Progenitor cell of endocrine pancreas (in vitro differentiated cells): ENCODE results near the gene LYPD6B. TPM values are rescaled to one million over a fixed set of nuclear protein-coding genes. Genes with fewer than 3 reads are reported as not detected.
A peak's percentile ranks its signal among the peaks of the same experiment; 100 is the strongest.

Experiments used
- DNase-seq: peaks from one replicate; pipeline ENCODE4 v3.0.0; 2021; ENCODE audit warnings: low spot score; ENCODE audit not compliant: unreplicated experiment
- H3K27ac Mint-ChIP-seq: 2 replicates; pipeline ENCODE4 v1.8.0; 2021; ENCODE audit warnings: mild to moderate bottlenecking, moderate library complexity, mixed read lengths
- H3K27me3 Mint-ChIP-seq: 2 replicates; pipeline ENCODE4 v1.8.0; 2021; ENCODE audit warnings: mixed read lengths
- H3K36me3 Mint-ChIP-seq: 2 replicates; pipeline ENCODE4 v1.8.0; 2022; ENCODE audit warnings: mixed read lengths; ENCODE audit not compliant: insufficient read depth
- H3K4me1 Mint-ChIP-seq: 2 replicates; pipeline ENCODE4 v1.8.0; 2021; ENCODE audit warnings: low read depth, mixed read lengths
- H3K4me3 Mint-ChIP-seq: 2 replicates; pipeline ENCODE4 v1.8.0; 2021; ENCODE audit warnings: low read depth, mild to moderate bottlenecking, moderate library complexity, mixed read lengths
- H3K9me3 Mint-ChIP-seq: 2 replicates; pipeline ENCODE4 v1.8.0; 2021; ENCODE audit warnings: low read depth, mixed read lengths
- total RNA-seq: library from RNA; stranded (reverse); gene quantifications from 2 replicates; pipeline ENCODE4 v1.2.1, GENCODE V29; 2021
- TF ChIP-seq, protein P1 (sequence below): fragments of 200-600 bp; sonication (generic); IDR thresholded peaks from one replicate; pipeline ENCODE4 v1.5.0; 2021; ENCODE audit warnings: antibody characterized with exemption, mild to moderate bottlenecking; ENCODE audit not compliant: unreplicated experiment

The LYPD6B gene
- total RNA-seq, 1 donor from 2014 or later, result 140 TPM

GRCh38 chr2:149099298-149099697 is 60.8 kb downstream of the LYPD6B start:
- H3K27me3 Mint-ChIP-seq, result no peaks in the 10 kb centered on the region
- H3K9me3 Mint-ChIP-seq, result peaks cover 3% of the 10 kb centered on the region
- no peak overlapping the region for H3K27ac Mint-ChIP-seq
- H3K36me3 Mint-ChIP-seq, result peaks cover 14% of the 10 kb centered on the region
- H3K4me3 Mint-ChIP-seq, result no peak overlapping the region
- TF ChIP-seq, protein P1, sequence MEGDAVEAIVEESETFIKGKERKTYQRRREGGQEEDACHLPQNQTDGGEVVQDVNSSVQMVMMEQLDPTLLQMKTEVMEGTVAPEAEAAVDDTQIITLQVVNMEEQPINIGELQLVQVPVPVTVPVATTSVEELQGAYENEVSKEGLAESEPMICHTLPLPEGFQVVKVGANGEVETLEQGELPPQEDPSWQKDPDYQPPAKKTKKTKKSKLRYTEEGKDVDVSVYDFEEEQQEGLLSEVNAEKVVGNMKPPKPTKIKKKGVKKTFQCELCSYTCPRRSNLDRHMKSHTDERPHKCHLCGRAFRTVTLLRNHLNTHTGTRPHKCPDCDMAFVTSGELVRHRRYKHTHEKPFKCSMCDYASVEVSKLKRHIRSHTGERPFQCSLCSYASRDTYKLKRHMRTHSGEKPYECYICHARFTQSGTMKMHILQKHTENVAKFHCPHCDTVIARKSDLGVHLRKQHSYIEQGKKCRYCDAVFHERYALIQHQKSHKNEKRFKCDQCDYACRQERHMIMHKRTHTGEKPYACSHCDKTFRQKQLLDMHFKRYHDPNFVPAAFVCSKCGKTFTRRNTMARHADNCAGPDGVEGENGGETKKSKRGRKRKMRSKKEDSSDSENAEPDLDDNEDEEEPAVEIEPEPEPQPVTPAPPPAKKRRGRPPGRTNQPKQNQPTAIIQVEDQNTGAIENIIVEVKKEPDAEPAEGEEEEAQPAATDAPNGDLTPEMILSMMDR, result peak; percentile 23
- peaks cover 52% of the 10 kb centered on the region for H3K4me1 Mint-ChIP-seq
- no peak for DNase-seq

DNA sequence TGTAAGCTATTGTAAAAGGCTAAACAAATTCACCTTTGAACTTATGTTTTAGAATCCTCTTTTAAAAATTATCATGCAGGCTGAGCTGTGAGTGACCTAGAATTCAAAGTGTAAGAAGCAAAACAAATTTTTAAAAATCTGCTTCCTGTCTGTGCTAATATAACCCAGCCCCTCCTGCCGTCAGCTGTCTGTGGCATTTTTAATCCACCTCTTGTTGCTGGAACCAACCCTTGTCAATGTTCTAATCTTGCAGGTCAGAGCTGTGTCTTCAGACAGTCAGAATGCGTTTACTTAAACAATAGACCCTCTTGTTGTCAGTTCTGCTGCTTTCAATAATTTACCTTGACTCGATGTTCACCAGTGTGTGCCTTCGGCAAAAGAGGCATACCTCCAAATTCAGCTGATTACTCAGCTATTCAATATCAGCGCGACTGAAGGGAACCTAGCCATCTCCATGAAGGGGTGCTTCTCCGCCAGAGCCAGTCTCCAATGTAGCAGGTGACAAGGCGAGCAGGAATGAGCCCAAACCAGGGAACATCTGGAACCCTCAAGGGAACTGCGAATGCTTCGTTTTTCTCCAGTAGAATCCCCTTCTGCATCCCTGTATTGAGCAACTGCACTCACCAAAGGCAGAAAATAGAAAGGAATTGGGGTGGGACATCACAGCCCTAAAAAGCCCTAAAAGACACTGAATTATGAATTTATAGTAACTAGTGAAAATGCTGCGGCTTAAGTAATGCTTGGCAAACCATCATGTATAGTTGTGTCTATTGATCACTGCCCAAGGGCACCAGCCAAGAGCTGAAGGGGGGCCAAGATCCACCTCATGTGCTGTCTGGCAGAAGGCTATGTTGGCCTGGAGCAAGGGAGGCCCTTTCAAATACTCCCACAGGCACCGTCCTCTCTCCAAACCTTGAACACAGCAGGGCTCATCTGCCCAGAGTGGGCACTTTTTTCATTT is 62.5 kb downstream of the LYPD6B start:
- Mint-ChIP-seq H3K9me3 (peaks cover 7% of the 10 kb centered on the region), H3K27me3 (no peaks in the 10 kb centered on the region), H3K27ac (peak overlapping the region; percentile 82), H3K4me1 (peaks cover 44% of the 10 kb centered on the region), H3K36me3 (peaks cover 22% of the 10 kb centered on the region), H3K4me3 (no peak overlapping the region)
- TF ChIP-seq, protein P1, result no peak
- DNase-seq, result no peak

- Mint-ChIP-seq H3K27me3 (no peaks in the 10 kb centered on the region), H3K4me1 (peaks cover 36% of the 10 kb centered on the region), H3K9me3 (peaks cover 12% of the 10 kb centered on the region), H3K27ac (peak overlapping the region; percentile 83), H3K36me3 (peaks cover 24% of the 10 kb centered on the region), H3K4me3 (no peak overlapping the region)
- TF ChIP-seq, protein P1, result no peak
- no peak for DNase-seq
These were observed 63.3 kb downstream of the LYPD6B start for GRCh38 chr2:149101818-149102217.

DNA sequence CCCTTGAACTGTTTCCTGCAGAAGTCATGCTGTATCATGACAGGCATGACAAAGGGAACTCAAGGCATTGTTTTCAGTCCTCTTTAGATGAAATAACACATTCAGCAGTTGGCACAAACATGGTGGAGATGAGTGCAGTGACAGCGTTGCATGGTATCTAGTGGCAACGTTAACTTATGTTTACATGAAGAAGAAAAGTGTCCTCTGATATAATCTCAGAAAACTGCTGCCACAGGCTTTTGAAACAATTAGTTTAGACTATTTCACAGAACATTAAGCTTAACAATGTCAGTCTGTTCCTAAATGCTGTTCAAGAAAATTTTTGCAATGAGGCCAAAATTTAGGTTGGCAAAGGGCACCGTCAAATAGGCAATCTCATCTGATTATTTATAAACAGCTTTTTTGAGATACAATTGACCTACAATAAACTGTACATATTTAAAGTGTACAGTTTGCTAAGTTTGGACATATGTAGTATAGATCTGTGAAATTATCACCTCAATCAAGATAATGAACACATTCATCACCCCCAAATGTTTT is 64.7 kb downstream of the LYPD6B start:
- H3K4me1 Mint-ChIP-seq, result peaks cover 33% of the 10 kb centered on the region
- no peak overlapping the region for H3K4me3 Mint-ChIP-seq
- peaks cover 35% of the 10 kb centered on the region for H3K36me3 Mint-ChIP-seq
- peaks cover 24% of the 10 kb centered on the region for H3K9me3 Mint-ChIP-seq
- H3K27ac Mint-ChIP-seq, result peak overlapping the region; percentile 83
- TF ChIP-seq, protein P1, result no peak
- H3K27me3 Mint-ChIP-seq, result no peaks in the 10 kb centered on the region
- DNase-seq, result no peak

DNA sequence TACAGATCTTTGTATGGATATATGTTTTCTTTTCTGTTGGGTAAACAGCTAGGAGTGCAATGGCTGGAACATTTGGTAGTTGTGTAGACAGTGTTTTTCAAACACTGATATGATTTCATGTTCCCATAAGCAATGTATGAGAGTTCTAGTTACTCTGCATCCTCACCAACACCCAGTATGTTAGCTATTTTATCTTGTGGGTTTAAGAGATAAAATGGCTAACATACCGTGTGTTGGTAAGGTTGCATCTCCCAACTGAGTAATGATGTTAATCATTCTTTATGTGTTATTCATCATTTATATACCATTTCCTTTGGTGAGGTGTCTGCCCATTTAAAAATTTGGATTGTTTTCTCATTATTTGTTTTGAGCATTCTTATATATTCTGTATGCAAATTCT is 65.7 kb downstream of the LYPD6B start:
- Mint-ChIP-seq H3K9me3 (peaks cover 26% of the 10 kb centered on the region), H3K4me3 (no peak overlapping the region), H3K36me3 (peaks cover 42% of the 10 kb centered on the region), H3K27ac (no peak overlapping the region), H3K4me1 (peaks cover 28% of the 10 kb centered on the region), H3K27me3 (no peaks in the 10 kb centered on the region)
- no peak for DNase-seq
- TF ChIP-seq, protein P1, result no peak
